HG03378 (cell line): ENCODE data around the gene TRIM8.
"Not testable (repeated sequence)": the region's sequence is repeated elsewhere in the genome, so short reads cannot be mapped to it uniquely, and the experiment has no call there.

Experiments used
- ATAC-seq: cut with Tn5 transposase; IDR thresholded peaks from one replicate; pipeline ENCODE4 v1.9.1; 2021; ENCODE audit warnings: mild to moderate bottlenecking, moderate library complexity; ENCODE audit not compliant: unreplicated experiment

The TRIM8 gene

DNA sequence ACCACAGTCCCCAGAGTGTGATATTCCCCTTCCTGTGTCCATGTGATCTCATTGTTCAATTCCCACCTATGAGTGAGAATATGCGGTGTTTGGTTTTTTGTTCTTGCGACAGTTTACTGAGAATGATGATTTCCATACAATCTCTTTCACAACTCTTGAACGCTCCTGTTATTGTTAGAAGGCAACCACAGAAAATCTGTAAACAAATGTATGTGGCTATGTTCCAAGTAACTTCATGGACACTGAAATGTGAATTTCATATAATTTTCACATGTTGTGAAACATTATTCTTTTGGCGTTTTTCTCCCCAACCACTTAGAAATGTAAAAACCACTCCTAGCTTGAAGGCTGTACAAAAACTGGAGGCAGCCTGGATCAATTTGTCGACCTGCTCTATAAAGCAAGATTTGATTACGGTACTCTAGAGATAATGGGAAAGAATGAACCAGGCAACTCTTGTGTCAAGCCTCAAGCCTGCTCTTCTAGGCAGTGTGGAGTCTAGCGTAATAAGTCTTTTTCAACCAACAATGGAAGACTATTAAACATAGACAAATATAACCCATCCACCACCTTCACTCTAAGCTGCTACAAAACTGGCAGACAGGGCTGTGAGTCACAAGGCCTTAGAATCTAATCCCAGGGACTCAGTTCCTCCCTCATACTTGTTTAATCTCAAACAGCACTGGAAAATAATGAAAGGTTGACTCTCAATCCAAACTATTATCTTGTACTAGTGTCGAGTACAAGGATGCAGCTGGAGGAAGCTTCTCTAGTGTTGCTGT, 47.2 kb downstream of the TRIM8 start:
- ATAC-seq = no peak

DNA sequence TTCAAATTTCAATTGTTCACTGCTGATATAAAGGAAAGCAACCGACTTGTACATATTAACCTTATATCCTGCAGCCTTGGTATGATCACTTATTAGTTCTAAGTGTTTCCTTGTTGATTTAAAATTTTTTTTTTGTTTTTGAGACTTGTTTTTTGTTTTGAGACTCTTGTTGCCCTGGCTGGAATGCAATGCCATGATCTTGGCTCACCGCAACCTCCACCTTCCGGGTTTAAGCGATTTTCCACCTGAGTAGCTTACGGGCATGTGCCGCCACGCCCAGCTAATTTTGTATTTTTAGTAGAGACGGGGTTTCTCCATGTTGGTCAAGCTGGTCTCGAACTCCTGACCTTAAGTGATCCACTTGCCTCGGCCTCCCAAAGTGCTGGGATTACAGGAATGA, 51.1 kb downstream of the TRIM8 start:
- not testable (repeated sequence) for ATAC-seq

DNA sequence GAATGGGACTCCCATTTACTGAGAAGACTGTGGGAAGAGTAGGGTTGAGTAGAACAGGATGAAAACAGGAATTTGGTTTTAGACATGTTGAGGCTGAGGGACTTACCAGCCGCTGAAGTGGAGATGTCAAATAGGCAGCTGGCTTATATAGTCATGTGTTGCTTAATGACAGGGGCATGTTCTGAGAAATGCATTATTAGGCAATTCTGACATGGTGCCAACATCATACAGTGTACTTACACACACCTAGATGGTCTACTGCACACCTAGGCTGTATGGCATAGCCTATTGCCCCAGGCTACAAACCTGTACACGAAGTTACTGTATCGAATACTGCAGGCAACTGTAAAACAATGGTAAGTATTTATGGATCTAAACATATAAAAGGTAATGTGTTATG, 52.5 kb downstream of the TRIM8 start:
- no peak for ATAC-seq

DNA sequence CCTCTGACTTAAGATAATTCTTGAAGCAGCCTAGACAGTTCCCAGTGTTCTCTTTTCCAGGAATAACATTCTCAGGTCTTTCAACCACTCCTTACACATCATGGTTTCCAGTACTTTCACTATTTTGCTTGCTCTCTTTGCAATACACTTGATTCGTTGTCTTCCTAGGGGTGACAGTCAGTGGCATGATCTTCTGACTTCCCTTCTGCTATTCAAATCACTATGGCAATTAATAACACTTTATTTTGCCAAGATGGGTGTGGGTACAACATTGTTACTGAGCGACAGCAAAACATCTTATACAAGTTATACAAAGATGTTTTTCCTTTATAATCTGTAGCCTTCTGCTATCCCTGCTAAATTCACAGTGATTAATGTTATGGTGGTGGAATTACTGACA, 54.6 kb downstream of the TRIM8 start:
- ATAC-seq = no peak

DNA sequence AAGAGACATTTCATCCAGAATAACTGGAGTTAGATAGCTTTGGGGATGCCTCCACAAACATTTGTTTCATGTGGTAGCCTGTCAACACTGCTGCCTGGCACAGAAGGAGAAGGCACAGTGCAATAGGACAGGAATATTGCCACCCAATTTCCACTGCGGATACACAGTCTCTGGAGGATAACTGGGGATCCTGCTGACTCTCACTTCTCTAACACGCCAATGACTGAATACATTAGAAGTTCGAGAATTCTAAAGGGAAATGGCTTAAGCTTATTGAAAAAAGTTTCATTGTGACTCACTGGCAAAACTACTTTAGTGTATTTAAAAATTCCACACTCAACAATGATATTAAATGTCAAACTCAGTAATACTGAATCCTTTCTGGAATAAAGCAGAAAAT, 57.0 kb downstream of the TRIM8 start:
- ATAC-seq = no peak

DNA sequence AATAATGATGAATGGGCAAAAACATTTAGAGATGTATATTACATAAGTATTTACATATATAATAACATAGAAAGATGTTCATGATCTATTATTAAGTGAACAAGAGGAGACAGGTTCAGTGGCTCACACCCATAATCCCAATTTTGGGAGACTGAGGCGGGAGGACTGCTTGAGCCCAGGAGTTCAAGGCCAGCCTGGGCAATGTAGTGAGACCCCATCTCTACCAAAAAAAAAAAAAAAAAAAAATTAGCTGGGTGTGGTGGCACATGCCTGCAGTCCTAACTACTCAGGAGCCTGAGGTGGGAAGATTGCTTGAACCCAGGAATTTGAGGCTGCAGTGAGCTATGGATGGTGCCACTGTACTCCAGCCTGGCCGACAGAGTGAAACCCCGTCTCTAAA, 57.5 kb downstream of the TRIM8 start:
- no peak for ATAC-seq

DNA sequence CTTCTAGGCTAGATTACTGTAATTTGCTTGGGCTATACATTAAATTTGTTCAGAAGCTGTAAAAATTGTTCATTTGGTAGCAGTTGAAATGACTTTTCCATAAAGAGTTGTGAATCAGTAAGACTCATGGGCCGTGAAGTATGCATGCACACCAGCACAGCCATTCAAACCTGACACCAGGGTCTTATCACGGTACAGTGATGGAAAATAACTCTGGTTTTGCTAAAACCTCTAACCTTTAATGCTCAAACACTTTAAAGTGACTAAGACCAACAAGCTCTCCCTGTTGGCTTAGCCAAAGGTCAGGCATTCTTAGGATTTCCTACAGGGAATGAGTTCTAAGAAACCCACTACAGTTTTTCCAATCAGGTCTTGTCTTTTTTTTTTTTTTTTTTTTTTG, 58.5 kb downstream of the TRIM8 start:
- ATAC-seq = no peak

DNA sequence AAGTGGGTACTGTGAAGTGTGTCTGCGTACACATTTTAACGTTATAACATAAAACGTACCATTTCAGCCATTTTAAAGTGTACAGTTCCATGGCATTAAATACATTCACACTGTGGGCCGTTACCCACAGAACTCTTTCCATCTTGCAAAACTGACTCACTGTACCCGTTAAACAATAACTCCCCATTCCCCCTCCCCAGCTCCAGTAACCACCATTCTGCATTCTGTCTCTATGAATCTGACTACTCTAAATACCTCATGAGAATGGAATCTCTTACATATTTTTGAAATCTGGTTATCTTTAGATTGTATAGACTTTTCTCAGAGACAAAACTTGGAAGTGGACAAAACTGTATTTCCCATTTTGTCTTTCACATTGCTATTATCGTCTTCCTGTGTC, 60.6 kb downstream of the TRIM8 start:
- ATAC-seq = no peak

DNA sequence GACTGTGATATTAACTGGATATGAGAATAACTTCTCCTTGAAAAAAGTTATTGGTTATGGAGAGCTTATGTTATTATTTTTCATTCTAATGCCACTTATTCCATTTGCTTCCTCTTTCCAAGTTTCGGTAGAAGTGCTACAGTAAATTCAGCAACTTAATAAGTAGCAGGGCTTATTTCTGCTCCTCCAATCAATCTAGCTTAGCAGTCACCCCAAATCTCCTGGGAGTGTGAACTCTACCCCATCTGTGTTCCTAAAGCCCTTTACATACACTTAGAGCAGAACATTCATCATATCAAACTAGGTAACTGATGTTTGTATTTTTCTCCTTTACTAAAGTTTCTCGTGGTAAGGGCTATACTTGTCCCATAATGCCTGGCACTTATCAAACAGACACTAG, 61.3 kb downstream of the TRIM8 start:
- no peak for ATAC-seq
